ENCODE results near the gene TDRD3.

Gene TDRD3

GRCh38 chr13:60603049-60603448, 206.0 kb downstream of the TDRD3 start:
- DNase-seq (ENCODE audit: low read depth), result no peak
- TF ChIP-seq, protein P1, sequence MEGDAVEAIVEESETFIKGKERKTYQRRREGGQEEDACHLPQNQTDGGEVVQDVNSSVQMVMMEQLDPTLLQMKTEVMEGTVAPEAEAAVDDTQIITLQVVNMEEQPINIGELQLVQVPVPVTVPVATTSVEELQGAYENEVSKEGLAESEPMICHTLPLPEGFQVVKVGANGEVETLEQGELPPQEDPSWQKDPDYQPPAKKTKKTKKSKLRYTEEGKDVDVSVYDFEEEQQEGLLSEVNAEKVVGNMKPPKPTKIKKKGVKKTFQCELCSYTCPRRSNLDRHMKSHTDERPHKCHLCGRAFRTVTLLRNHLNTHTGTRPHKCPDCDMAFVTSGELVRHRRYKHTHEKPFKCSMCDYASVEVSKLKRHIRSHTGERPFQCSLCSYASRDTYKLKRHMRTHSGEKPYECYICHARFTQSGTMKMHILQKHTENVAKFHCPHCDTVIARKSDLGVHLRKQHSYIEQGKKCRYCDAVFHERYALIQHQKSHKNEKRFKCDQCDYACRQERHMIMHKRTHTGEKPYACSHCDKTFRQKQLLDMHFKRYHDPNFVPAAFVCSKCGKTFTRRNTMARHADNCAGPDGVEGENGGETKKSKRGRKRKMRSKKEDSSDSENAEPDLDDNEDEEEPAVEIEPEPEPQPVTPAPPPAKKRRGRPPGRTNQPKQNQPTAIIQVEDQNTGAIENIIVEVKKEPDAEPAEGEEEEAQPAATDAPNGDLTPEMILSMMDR (conservative IDR thresholded peaks at IDR 0.05; ENCODE audit: control insufficient read depth, insufficient read depth, low read depth, low read length), result no peak
- no peak overlapping the region for H3K4me3 ChIP-seq (ENCODE audit: control insufficient read depth, low read depth, low read length)

- no peak overlapping the region for H3K4me3 ChIP-seq (ENCODE audit: control insufficient read depth, low read depth, low read length)
- TF ChIP-seq, protein P1 (conservative IDR thresholded peaks at IDR 0.05; ENCODE audit: control insufficient read depth, insufficient read depth, low read depth, low read length), result no peak
- no peak for DNase-seq (ENCODE audit: low read depth)
Observed at GRCh38 chr13:60604058-60604457, 207.0 kb downstream of the TDRD3 start.

DNA sequence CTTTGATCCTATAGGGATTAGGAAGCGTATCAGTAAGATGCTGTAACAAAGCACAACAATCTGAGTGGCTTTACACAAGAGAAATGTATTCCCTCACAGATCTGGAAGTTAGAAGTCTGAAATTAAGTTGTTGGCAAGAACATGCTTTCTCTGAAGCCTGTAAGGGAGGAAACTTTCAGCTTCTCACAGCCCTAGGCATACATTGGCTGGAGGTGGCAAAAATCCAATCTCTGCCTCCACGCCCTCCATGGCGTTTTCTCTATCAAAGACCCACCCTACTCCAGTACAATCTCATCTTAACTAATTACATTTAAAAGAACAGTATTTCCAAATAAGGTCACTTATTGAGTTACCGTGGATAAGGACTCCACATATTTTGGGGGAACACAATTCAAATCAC, 211.9 kb downstream of the TDRD3 start:
- no peak overlapping the region for H3K4me3 ChIP-seq (ENCODE audit: control insufficient read depth, low read depth, low read length)
- TF ChIP-seq, protein P1 (conservative IDR thresholded peaks at IDR 0.05; ENCODE audit: control insufficient read depth, insufficient read depth, low read depth, low read length), result no peak
- no peak for DNase-seq (ENCODE audit: low read depth)

DNA sequence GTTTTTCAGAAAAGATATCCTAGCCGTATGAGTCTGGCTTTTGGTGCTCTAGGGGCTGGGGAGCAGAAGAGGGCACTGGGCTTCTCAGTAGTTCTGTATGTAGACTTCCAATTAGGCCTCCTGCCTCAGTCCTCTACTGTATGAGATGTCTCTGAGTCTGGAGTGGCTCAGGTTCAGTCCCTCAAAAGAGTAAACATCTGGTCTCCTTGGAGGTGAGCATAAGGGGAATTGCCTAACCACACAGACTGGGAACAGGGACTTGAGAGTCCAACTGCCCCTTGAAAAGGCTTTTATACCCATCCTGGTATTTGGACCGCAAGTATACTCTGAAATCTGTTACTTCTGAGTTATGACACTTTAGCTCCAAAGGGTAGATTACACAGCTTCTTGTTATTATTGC, 214.5 kb downstream of the TDRD3 start:
- DNase-seq (ENCODE audit: low read depth), result no peak
- H3K4me3 ChIP-seq (ENCODE audit: control insufficient read depth, low read depth, low read length), result no peak overlapping the region
- TF ChIP-seq, protein P1 (conservative IDR thresholded peaks at IDR 0.05; ENCODE audit: control insufficient read depth, insufficient read depth, low read depth, low read length), result no peak

GRCh38 chr13:60612593-60612992, 215.6 kb downstream of the TDRD3 start:
- no peak for DNase-seq (ENCODE audit: low read depth)
- TF ChIP-seq, protein P1 (conservative IDR thresholded peaks at IDR 0.05; ENCODE audit: control insufficient read depth, insufficient read depth, low read depth, low read length), result no peak
- no peak overlapping the region for H3K4me3 ChIP-seq (ENCODE audit: control insufficient read depth, low read depth, low read length)

DNA sequence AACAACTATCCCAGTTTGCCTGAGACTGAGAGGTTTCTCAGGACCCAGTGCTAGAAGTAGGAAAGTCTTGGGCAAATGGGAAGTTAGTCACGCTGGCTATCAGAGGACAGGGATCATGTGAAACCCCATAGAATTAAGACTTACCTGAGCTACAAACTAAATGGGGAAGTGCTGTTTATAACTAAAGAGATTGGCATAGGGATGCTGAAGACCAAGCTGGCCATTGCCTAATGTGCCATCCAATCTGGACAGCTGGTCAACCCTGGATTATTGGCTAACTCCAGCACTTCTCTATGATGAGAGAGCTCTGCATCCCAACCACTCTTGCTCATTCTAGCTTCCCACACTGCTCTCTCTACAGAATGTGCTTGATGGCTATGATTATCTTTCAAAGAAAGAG, 216.1 kb downstream of the TDRD3 start:
- no peak overlapping the region for H3K4me3 ChIP-seq (ENCODE audit: control insufficient read depth, low read depth, low read length)
- TF ChIP-seq, protein P1 (conservative IDR thresholded peaks at IDR 0.05; ENCODE audit: control insufficient read depth, insufficient read depth, low read depth, low read length), result no peak
- DNase-seq (ENCODE audit: low read depth), result no peak
